Heart left ventricle (tissue), 13 donors: ENCODE results near the gene RNF114.

Experiments
- CTCF ChIP-seq, 12 donors: fragments of 200-600 bp; sonication (generic) in 4 of 12; IDR thresholded peaks; one replicate each; pipeline versions ENCODE4 v1.5.0 to v1.8.0; 2018 to 2022; ENCODE audit warnings: antibody characterized with exemption in 12 of 12, mild to moderate bottlenecking in 5 of 12
- POLR2A ChIP-seq, 2 donors: fragments of 450-650 bp; IDR thresholded peaks; one replicate each; pipeline ENCODE4 v1.6.1; 2017; ENCODE audit warnings: antibody characterized with exemption in 2 of 2, mild to moderate bottlenecking in 2 of 2, moderate library complexity in 2 of 2
- donor health status: ischemic (EF 13 %, LVEDD 7.1; RV severe dilation, severe dysfunction).
- donor health status: DM: no; HTN: yes; CAD: no.
- donor health status: DM: no; HTN: no; CAD: no.
- donor health status: ischemic (EF 25% LVEDD 6.9; RV normal size, moderate dysfunction).
- donor health status: ischemic (EF 25% LVEDD 5.7; RV mildly dilated, moderate dysfunction).
- donor health status: ischemic (EF 35%, LVEDD 5.7; RV mildly dilated, moderate dysfunction).
- donor health status: nonischemic (EF 11% LVEDD 7.7; RV severe dilation, severe dysfunction).
- donor health status: DM: yes; HTN: yes; CAD: no.
- donor health status: PGD.
- donor health status: ischemic (EF 29% LVEDD 5.4; RV normal size, mild dysfunction).
- donor health status: nonischemic (EF 23%, LVEDD 6.1; RV moderate dilation, normal function).

DNA sequence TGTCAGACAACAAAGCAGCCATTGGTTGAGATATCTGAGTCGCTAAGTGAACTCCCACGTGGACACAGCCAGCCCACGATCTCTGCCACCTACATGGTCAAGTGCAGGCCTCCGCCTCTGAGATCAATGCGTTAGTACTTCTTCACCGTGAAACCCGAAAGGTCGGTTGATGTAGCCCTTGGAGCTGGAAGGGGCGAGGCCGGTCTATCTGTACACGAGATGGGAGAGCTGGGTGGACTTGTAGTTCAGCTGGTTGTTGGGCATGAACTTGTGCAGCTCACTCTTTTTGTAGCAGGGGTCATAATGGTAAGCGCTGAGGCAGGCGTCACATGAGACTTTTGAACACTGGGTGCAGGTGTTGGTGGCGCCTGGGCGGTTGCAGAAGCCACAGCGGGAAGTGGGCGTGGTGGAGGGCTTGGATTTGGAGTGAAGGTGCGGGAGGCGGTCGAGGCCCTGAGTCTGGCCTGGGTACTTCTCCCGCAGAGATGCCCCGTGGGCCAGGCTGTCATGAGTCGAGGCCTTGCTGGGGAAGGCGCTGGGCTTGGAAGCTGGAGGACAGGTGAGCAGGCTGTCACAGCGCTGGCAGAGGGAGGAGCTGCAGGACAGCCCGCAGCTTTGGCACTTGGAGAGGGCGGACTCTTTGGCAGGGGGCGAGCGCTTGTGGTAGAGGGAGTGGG lies 30.6 kb upstream of the RNF114 start:
- TF ChIP-seq CTCF (IDR thresholded peaks at IDR 0.05) (no peak), POLR2A (IDR thresholded peaks at IDR 0.05) (no peak)
